Measurements from ENCODE around the gene SCO2. TPM values are rescaled to one million over a fixed set of nuclear protein-coding genes. Genes with fewer than 3 reads are reported as not detected.

Gene SCO2
- total and polyA plus RNA-seq, 9 of the 15 experiments (the other 6 are each of a cell fraction or from before 2014, with no cell fraction given) = 0.34 to 4.0 (median 1.1) TPM; not detected in 3

- TF ChIP-seq MTA2 (IDR thresholded peaks at IDR 0.05; ENCODE audit: low read depth) (no peak), CBX2 (IDR thresholded peaks at IDR 0.05; ENCODE audit: insufficient read depth, low read length, poor library complexity, severe bottlenecking) (no peak), TGIF2 (CRISPR knock-in tag; IDR thresholded peaks at IDR 0.05) (no peak), SP1 (CRISPR knock-in tag; IDR thresholded peaks at IDR 0.05) (no peak), ZNF121 (CRISPR knock-in tag; conservative IDR thresholded peaks at IDR 0.05) (no peak), KDM4B (IDR thresholded peaks at IDR 0.05; ENCODE audit: borderline replicate concordance in 2 of 2, low read depth in 1 of 2) (no peak), GTF2E2 (tag; IDR thresholded peaks at IDR 0.05) (no peak), NUFIP1 (IDR thresholded peaks at IDR 0.05; ENCODE audit: partially characterized antibody) (no peak), ZNF436 (CRISPR knock-in tag; IDR thresholded peaks at IDR 0.05) (no peak)
- ChIA-PET CTCF (ENCODE audit: low intra/inter-chr PET ratio) (no interaction called here), POLR2A (interaction anchor here (0.6 kb wide), 1 partner anchor 56 kb away, joined by 3 read pairs; no protein-coding TSS in a partner anchor)
- H3K4me1 ChIP-seq (replicated peaks in 1 of 2; ENCODE audit: control insufficient read depth in 2 of 2, insufficient read depth in 2 of 2, low read length in 2 of 2) = peaks cover 13 to 48% of the 10 kb centered on the region in 2 experiments; a peak in 4 of 5 replicates
- H2AFZ ChIP-seq (ENCODE audit: low read depth, low read length) = no peak overlapping the region
- no peaks in the 10 kb centered on the region for H3K9me3 ChIP-seq (replicated peaks; ENCODE audit: control insufficient read depth, insufficient read depth, low read depth, low read length)
- H3K27ac ChIP-seq (ENCODE audit: extremely low read depth, low read depth, low read length) = no peak overlapping the region
- H3K9ac ChIP-seq (ENCODE audit: insufficient read depth in 1 of 2, low read depth in 2 of 2, low read length in 2 of 2) = no peak overlapping the region
- no peak overlapping the region for H3K4me3 ChIP-seq
- FAIRE-seq (no peak), ATAC-seq (no peak), DNase-seq (ENCODE audit: extremely low read depth in 1 of 4, low spot score in 3 of 4) (no peak)
- peaks cover 22% of the 10 kb centered on the region for H4K20me1 ChIP-seq (replicated peaks; ENCODE audit: control insufficient read depth, insufficient read depth, low read length)
- H3K9me1 ChIP-seq (ENCODE audit: control insufficient read depth, insufficient read depth, low read length) = peaks cover 4% of the 10 kb centered on the region
- H3K4me2 ChIP-seq (ENCODE audit: insufficient read depth, low read length) = no peak overlapping the region
- H3K27me3 ChIP-seq (ENCODE audit: control insufficient read depth in 2 of 2, insufficient read depth in 2 of 2, low read length in 2 of 2) = no peaks in the 10 kb centered on the region
- no TSS peak for BruUV-seq (replicated peaks)
- intact Hi-C loops (cut with micrococcal nuclease) = no loop called here
- H3K36me3 ChIP-seq (ENCODE audit: control insufficient read depth, insufficient read depth, low read length) = 0 out of 3 replicates have a peak, but pooled peaks cover 2% of the 10 kb centered on the region
- peaks cover 25% of the 10 kb centered on the region for H3K79me2 ChIP-seq (ENCODE audit: control insufficient read depth, insufficient read depth, low read length)
- WGBS (ENCODE audit: insufficient coverage, low coverage, missing lambda C conversion rate) = 45% methylated on average over 5 of the region's 7 CpGs
- in situ Hi-C loops (cut with MboI) = no loop called here
These were observed 48.5 kb downstream of the SCO2 start for GRCh38 chr22:50476868-50477267.
